GM18508 (cell line): Measurements from ENCODE around the gene SOCS1.
A peak's percentile ranks its signal among the peaks of the same experiment; 100 is the strongest.

Experiments
- ATAC-seq: cut with Tn5 transposase; IDR thresholded peaks from one replicate; pipeline ENCODE4 v1.9.1; 2021; ENCODE audit warnings: moderate number of reproducible peaks; ENCODE audit not compliant: insufficient read depth, unreplicated experiment

The SOCS1 gene

DNA sequence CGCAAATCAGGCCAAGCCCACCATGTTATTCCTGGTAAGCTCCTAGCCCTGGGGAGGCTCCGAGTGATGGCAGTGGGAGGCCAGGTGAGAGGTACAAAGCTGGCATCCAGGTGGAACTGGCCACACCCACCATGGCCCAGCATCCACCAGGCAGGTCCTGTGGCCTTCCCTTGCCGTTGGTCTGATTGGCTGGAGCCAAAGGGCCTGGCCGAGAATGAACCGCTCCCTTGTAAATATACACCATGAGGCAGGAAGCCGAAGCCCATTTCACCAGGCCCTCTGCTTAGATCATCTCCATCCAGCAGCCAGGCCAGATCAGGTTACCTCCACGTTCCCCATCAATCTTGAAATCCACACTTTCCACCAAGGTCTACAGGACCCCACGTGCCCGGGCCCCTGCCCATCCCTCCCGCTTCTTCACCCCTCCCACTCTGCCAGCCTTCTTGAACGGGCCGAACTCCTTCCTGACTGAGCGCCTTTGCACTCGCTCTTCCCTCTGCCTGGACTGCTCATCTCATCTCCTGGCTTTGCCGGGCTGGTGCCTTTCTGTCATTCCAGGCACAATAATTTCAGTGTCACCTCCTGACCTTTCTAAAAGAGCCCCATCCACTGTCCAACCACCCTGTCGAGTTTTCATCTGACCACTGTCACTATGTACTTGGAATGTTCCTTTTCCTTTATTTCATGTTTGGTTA, 5.8 kb downstream of the SOCS1 start:
- no peak for ATAC-seq

DNA sequence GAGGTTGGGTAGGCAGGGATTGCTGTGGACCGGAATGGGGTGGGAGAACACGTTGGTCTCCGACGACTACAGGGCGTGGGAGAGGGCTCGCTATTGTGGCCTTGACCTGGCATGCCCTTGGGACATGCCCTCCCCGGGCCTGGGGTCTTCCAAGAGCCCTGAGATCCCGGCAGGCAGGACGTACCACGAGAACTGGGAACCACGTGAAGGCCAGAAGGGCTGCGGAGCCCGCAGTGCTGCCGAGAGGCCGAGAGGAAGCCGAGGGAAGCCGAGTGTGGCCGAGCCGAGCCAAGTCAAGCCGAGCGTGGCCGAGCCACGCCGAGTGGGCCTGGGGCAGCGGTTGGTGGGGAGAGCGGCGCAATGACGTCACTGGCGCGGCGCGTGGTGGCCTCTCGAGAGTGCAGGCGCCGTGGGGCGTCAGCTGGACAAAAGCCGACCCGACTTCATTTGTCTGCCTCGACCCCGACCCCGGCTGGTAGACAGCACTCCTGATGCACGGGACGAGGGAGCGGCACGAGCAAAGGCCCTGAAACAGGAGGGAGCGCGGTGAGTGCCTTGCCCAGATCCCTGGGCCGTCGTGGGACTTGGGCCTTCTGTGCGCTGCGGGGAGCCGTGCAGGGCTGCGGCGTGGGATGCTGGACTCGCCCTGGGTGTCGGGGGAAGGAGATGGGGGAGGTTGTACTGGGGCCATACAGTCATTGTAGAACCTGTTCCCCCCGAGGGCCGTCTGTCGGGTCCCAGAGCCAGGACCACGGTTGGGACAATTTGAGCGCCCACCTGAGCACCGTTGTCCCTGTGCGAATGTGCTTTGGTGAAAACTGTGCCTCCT, 6.6 kb downstream of the SOCS1 start:
- ATAC-seq, result no peak

DNA sequence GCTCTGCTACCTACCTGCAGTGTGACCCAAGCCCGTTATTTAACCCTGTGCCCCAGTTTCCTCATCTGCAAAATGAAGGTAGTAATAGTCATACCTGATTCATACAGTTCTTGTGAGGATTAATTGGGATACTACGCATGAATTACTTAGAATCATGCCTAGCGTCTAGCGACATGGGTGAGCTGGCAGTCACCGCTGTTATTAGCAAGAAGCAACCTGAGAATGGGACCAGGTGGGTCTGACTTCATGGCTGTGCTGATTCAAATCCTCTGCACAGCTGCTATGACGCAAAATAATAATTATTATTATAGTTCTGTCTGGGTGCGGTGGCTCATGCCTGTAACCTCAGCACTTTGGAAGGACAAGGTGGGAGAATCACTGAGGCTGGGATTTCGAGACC, 7.9 kb downstream of the SOCS1 start:
- ATAC-seq, result no peak

DNA sequence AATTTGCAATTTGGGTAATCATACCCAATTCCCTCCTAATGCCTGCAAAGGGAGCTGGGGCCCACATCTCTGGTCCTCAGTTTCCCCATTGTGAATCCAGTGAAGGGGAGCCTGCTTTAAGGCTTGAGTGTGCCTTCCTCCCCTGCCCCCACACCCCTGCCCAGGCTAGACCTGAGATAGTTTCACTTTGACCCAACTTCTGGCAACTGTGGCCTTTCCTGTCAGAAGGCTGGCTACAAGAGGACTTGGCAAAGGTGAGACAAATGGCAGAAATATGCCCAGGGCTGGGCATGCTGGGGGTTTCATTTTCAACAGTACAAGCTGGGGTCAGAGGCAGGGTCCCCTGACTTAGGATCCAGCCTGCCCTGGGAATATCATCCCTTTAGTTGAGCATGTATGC, 10.0 kb downstream of the SOCS1 start:
- ATAC-seq, result no peak

DNA sequence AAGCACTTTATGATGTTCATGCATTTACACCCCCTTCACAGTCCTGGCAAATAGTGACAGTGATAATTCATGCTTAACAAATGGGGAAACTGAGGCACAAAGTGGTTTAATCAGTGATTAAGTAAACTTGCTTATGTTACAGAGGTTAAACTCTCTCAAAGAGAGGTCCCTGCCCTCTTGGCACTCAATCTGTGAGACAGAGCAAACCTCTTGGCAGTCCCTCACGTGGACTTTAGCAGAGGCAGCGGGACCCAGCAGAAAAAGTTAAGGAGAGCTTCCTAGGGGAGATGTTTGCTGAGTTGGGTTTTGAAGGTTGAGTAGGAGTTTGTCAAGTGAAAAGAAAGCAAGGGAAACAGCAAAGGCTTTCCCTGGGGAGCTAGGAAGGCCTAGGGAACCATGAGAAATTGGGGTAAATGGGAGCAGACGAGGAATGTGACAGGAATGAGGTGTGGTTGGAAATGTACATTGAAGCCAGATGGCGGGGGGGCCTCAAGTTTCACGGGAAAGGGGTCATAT, 10.7 kb downstream of the SOCS1 start:
- ATAC-seq, result no peak

DNA sequence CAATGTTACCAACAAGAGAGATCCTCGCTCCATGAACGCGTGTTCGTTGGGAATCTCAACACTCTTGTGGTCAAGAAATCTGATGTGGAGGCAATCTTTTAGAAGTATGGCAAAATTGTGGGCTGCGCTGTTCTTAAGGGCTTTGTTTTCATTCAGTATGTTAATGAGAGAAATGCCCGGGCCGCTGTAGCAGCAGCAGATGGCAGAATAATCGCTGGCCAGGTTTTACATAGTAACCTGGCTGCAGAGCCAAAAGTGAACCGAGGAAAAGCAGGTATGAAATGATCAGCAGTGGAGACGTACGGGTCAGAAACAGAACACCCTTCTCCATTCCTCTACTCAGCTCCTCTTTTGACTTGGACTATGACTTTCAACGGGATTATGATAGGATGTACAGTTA, 13.3 kb downstream of the SOCS1 start:
- no peak for ATAC-seq

DNA sequence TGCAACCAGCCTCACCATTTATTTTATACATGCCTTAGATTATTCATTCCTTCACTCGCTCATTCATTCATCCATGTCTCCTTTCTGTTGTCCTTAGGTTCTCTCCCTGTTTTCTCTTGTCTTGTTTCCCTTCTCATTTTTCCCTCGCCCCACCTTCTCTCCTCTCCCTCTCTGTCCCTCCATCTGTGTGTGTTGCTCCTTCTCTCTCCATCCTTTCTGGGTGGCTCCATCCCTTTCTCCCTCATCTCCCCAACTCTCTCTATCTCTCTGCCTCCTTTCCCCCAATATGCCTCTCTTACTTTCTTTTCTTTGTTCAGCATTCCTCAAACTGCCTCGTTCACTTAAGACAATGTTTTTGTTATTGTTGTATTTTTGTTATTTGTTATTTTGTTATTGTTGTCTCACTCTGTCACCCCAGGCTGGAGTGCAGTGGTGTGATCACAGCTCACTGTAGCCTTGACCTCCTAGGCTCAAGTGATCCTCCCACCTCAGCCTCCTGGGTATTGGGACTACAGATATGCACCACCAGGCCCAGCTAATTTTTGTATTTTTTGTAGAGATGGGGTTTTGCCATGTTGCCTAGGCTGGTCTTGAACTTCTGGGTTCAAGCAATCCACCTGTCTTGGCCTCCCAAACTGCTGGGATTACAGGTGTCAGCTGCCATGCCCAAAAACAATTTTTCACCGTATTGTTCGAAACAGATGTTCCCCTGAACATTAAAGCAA, 14.4 kb downstream of the SOCS1 start:
- no peak for ATAC-seq

DNA sequence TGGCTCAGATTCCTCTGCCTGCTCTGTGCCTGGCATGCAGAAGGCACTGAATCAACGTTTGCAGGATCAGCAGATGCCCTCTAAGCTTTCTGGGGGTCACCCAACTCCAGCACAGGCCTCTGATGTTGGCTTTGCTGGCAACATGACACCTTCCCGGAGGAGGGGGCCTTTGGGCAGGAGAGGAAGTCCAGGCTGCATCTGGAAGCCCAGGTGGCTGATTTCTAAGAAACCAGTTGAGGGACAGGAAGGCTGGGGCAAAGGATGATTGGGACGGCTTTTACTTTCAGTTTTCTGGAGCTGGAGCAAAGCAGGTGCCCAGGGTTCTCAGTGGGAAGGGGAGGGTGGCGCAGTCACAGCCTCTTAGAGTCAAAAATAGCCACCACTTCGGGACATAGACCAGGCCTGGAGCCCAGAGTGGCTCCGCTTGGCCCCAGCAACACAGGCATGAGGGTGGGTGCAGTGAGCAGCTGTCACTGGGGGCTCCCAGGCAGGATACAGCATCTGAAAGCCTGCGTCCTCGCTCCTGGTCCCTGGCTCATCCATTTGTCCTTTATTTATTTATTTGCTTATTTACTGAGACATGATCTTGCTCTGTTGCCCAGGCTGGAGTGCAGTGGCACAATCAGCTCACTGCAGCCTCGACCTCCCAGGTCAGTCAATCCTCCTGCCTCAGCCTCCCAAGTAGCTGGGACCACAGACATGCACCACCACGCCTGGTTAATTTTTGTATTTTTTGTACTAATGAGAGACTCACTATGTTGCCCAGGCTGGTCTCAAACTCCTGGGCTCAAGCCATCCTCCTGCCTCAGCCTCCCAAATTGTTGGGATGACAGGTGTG, 15.1 kb downstream of the SOCS1 start:
- ATAC-seq, result no peak

DNA sequence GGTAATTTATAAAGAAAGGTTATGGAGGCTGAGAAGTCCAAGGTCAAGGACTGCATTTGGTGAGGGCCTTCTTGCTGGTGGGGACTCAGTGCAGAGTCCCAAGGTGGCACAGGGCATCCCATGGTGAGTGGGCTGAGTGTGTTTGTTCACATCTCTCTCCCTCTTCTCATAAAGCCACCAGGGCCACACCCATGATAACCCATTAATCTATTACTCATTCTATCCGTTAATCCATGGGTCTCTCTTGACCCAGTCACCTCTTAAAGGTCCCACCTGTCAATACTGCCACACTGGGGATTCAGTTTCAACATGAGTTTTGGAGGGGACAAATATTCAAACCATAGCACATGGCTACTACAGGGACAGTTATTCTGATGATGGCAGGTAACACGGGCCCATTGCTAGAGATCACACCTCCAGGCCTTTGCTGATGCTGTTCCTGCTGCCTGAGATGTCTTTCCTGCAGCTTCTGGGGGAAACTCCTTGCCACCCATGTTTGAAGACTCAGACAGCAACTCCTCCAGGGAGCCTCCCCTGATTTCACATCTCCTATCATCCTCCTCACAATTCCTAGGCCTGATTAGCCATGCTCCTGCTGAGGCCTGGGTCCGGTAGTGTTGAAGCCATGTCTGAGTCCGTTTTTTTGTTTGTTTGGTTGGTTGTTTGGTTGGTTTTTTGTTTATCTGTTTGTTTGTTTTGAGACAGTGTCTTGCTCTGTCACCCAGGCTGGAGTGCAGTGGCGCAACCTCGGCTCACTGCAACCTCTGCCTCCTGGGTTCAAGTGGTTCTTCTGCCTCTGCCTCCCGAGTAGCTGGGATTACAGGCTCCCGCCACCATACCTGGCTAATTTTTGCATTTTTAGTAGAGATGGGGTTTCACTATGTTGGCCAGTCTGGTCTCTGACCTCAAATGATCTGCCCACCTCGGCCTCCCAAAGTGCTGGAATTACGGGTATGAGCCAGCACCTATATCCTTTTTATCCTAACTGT, 16.1 kb downstream of the SOCS1 start:
- no peak for ATAC-seq

DNA sequence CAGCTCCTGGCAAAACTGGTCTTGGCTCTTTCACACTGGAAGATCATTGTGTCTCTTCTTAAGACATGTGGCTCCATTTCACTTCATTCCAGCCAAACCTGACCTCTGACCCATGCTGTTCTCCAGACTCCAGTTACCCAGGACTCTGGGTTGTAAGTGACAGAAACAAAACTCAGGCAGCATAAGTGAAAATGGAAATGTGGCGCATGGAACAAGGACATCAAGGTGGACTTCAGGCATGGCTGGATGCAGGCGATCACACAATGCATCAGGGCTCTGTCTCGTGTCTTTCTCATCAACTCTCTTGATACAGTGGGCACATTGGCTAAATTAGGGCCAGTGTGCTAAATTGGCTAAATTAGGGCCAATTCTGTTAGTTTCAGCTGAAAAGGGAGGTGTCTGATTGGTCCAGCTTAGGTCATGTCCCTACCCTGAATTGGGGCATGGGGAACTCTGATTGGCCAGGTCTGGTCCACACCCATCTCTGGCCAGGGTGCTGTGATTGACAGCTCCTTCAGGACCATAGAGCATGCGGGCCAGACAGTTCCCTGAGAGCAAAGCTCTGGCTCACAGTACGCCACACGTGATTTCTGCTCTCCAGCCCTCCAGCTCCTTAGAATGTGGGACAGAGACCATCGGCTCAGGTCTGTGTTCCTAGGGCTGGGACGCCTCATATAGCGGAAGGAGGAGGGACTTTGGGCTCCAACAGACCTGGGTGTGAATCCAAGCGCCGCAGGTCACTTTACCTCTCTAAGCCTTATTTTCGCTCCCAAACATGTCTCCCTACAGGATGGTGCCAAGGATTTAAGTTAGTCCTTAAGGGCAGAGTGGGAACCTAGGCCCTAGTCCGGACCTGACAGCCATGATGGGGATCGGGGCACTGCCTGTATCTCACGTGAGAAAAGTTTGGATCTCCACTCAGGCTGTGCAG, 17.5 kb downstream of the SOCS1 start:
- ATAC-seq, result no peak

DNA sequence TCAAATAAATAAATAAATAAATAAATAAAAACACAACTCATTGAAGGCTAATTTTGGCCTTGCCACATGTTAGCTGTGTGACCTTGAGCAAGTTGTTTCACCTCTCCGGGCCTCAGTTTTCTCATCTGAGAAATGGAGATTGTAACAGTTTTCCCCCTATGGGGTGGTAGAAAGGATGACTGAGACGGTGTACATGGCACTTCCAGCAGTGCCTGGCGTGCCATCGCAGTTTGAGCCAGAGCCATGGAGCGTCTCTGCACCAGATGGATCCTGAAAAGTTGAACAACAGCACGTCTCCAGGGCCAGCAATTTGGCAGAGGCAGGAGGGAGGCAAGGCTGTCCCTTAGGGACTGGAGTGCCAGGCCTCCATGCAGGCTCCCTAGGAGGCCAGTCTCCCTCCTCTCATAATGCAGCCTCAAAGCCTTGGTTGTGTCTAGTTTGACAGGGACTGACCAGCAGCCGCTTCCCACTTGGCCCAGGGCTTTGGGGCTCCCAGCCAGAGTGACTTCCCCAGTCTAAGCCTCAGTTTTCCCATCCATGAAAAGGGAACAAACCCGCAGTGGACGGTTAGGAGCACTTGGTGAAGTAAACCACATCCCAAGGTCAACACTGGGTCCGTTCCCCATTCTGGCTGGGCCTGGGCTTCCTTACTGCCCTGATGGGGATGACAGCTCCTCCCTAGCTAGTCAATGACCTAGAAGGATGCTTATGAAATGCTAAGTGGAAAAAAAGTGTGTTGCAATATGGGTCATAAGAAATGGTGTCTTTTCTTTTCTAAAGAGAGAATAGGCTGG, 19.3 kb downstream of the SOCS1 start:
- no peak for ATAC-seq

DNA sequence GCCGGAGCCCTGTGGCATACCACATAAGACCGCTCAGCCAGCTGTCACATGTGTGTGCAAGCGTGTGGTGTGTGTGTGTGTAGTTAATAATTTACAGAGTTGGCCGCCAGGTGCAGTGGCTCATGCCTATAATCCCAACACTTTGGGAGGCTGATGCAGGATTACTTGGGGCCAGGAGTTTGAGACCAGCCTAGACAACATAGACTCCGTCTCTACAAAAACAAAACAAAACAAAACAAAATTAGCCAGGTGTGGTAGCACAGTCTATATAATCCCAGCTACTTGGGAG, 20.4 kb downstream of the SOCS1 start:
- no peak for ATAC-seq

DNA sequence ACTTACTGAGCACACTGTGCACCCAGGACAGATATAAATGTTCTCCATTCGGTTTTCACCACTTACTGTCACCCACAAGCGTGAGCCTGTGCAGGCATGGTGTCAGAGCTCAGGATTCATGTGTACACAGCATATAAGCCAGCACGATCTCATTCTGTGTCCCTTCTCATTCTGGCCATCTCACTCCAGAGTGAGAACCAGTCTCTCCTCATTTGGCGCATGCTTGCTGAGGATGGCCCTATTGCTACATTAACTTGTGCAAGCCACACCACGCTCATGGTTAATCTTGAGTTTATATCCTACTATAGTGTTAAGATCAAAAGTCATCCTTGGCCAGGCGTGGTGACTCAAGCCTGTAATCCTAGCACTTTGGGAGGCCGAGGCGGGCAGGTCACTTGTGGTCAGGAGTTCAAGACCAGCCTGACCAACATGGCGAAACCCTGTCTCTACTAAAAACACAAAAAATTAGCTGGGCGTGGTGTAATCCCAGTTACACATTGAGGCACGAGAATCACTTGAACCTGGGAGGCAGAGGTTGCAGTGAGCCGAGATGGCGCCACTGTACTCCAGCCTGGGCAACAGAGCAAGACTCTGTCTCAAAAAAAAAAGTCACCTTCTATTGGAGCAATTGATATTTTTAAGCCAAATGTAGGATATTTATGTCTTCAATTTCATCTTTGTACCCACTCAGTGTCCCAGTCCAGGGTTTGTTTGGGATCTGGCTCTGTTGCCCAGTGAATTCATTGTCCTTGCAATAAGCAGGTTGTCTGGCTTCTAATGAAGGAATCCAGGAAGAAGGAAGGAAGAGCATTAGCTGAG, 20.9 kb downstream of the SOCS1 start:
- ATAC-seq, result no peak

DNA sequence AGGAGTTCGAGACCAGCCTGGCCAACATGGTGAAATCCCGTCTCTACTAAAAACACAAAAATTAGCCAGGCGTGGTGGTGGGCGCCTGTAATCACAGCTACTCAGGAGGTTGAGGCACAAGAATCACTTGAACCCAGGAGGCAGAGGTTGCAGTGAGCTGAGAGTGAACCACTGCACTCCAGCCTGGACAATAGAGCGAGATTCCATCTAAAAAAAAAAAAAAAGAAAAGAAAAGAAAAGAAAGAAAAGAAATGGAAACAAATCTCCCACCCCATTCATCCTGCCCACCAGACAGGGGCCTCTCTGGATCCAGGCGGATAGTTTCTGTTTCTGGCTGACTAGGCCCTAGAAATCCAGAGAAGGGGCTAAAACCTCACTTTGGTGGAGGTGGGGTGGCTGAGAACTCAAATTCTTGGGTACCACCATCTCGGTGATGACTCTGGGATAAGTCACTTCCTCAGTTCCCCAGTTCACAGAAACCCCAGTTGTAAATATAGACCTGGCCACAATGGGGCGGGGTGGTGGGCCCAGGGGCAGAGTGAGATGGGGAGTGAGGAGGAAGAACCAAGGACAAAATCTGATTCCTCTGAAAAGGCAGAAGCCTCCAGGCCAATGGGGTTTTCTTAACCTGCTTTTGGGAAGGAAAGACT, 22.2 kb downstream of the SOCS1 start:
- ATAC-seq, result no peak

DNA sequence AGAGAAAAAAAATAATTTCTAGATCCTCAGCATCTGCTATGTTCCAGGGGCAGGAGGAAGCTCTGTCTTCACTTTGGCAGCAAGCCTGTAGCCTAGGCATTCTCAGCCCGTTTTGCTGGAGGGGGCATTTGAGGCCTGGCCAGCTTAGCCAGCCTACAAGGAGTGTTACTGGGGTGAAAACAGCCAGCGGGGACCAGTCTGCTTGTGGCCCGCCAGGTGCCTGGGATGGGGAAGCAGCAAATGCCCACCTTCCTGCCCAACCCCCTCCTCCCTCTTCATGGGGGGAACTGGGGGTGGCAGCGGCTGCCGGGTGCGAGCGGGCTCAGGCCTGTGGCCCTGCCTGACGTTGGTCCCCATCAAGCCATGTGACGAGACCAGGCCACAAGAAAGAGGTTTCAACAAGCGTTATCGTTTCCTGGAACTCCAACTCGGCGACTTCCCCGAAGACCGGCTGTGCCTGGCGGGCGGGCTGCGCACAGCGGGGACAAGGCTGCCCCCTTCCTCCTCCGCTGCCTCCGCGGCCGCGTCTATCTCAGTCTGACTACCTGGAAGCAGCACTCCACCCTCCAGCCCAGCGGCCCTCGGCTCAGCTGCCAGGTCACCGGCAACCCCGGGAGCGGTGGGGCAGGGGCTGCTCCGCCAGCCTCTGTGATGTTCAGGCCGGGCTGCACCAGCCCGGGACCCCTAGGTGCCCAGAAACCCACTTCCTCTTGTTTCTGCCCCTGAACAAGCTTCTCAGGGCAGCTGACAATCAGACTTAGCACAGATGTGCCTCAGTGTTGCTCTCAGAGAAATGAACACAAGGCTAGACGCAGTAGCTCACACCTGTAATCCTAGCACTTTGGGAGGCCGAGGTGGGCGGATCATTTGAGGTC, 22.9 kb downstream of the SOCS1 start:
- peak; percentile 52 for ATAC-seq
